Non-pigmented ciliary epithelial cell (primary cell): ENCODE results near the gene DYRK1A.
A peak's percentile ranks its signal among the peaks of the same experiment; 100 is the strongest.

ENCODE experiments used
- DNase-seq: peaks from one replicate; pipeline ENCODE4 v3.0.0-alpha.2; 2010; ENCODE audit warnings: low read depth

The DYRK1A gene

GRCh38 chr21:37450445-37450941 lies 83.9 kb downstream of the DYRK1A start:
- DNase-seq = no peak

GRCh38 chr21:37451446-37451845 lies 84.9 kb downstream of the DYRK1A start:
- DNase-seq = no peak

GRCh38 chr21:37452227-37452626 lies 85.7 kb downstream of the DYRK1A start:
- peak; percentile 88 for DNase-seq

- DNase-seq = no peak
Observed at GRCh38 chr21:37453350-37453749, 86.8 kb downstream of the DYRK1A start.

GRCh38 chr21:37454869-37455503 lies 88.4 kb downstream of the DYRK1A start:
- DNase-seq = no peak

- DNase-seq = no peak
Observed at GRCh38 chr21:37455504-37455911, 88.9 kb downstream of the DYRK1A start.

GRCh38 chr21:37458669-37459276 lies 92.2 kb downstream of the DYRK1A start:
- no peak for DNase-seq

- DNase-seq = no peak
Observed at GRCh38 chr21:37459575-37459974, 93.0 kb downstream of the DYRK1A start.

GRCh38 chr21:37460196-37460595 lies 93.6 kb downstream of the DYRK1A start:
- DNase-seq = no peak

GRCh38 chr21:37461479-37461878 lies 94.9 kb downstream of the DYRK1A start:
- DNase-seq = no peak

- DNase-seq = no peak
Observed at GRCh38 chr21:37462087-37462861, 95.7 kb downstream of the DYRK1A start.

GRCh38 chr21:37463083-37463801 lies 96.7 kb downstream of the DYRK1A start:
- DNase-seq = no peak

- no peak for DNase-seq
Observed at GRCh38 chr21:37467082-37467481, 100.5 kb downstream of the DYRK1A start.

GRCh38 chr21:37468909-37469308 lies 102.3 kb downstream of the DYRK1A start:
- DNase-seq = no peak

- DNase-seq = no peak
Observed at GRCh38 chr21:37469441-37469840, 102.9 kb downstream of the DYRK1A start.

- no peak for DNase-seq
Observed at GRCh38 chr21:37472581-37472980, 106.0 kb downstream of the DYRK1A start.

GRCh38 chr21:37473491-37473890 lies 106.9 kb downstream of the DYRK1A start:
- no peak for DNase-seq

GRCh38 chr21:37474342-37474741 lies 107.8 kb downstream of the DYRK1A start:
- no peak for DNase-seq

GRCh38 chr21:37475186-37475868 lies 108.8 kb downstream of the DYRK1A start:
- no peak for DNase-seq

GRCh38 chr21:37478794-37479193 lies 112.2 kb downstream of the DYRK1A start:
- no peak for DNase-seq

GRCh38 chr21:37483776-37484175 lies 117.2 kb downstream of the DYRK1A start:
- DNase-seq = no peak
